Medulla oblongata (tissue), 1 donor: ENCODE results near the gene TGM5.
A peak's percentile ranks its signal among the peaks of the same experiment; 100 is the strongest.
"Not testable (repeated sequence)": the region's sequence is repeated elsewhere in the genome, so short reads cannot be mapped to it uniquely, and the experiment has no call there.

Experiments used
- DNase-seq: peaks from one replicate; pipeline ENCODE4 v3.0.0-alpha.2; 2015; ENCODE audit errors: extremely low spot score

TGM5 gene

GRCh38 chr15:43266834-43267233 lies at the start of gene TGM5:
Gene TGM5 (minus strand): TSS chr15:43266928. CDS start chr15:43266849, 79 bp downstream.
- no peak for DNase-seq

- DNase-seq: no peak
Observed at GRCh38 chr15:43314171-43314570, 47.4 kb upstream of the TGM5 start.

GRCh38 chr15:43312378-43312777 lies 45.6 kb upstream of the TGM5 start:
- DNase-seq: no peak

GRCh38 chr15:43302205-43302817 lies 35.6 kb upstream of the TGM5 start, which contains the start of gene TGM7:
Gene TGM7 (minus strand): TSS chr15:43302255.
- DNase-seq: no peak

GRCh38 chr15:43299884-43300283 lies 33.2 kb upstream of the TGM5 start:
- no peak for DNase-seq

- DNase-seq: no peak
Observed at GRCh38 chr15:43299411-43299810, 32.7 kb upstream of the TGM5 start.

GRCh38 chr15:43294091-43294706 lies 27.5 kb upstream of the TGM5 start:
- DNase-seq: no peak

- no peak for DNase-seq
Observed at GRCh38 chr15:43293432-43293831, 26.7 kb upstream of the TGM5 start.

GRCh38 chr15:43292375-43293078 lies 25.8 kb upstream of the TGM5 start:
- DNase-seq: no peak

- DNase-seq: not testable (repeated sequence)
Observed at GRCh38 chr15:43289656-43290055, 22.9 kb upstream of the TGM5 start.

GRCh38 chr15:43287254-43287653 lies 20.5 kb upstream of the TGM5 start:
- no peak for DNase-seq

GRCh38 chr15:43286074-43286473 lies 19.3 kb upstream of the TGM5 start:
- DNase-seq: no peak

GRCh38 chr15:43285609-43286037 lies 18.9 kb upstream of the TGM5 start:
- DNase-seq: peak; percentile 74

GRCh38 chr15:43283526-43283925 lies 16.8 kb upstream of the TGM5 start:
- no peak for DNase-seq

- no peak for DNase-seq
Observed at GRCh38 chr15:43281926-43282602, 15.3 kb upstream of the TGM5 start.

GRCh38 chr15:43280996-43281395 lies 14.3 kb upstream of the TGM5 start:
- DNase-seq: no peak

- DNase-seq: no peak
Observed at GRCh38 chr15:43279496-43279895, 12.8 kb upstream of the TGM5 start.

- no peak for DNase-seq
Observed at GRCh38 chr15:43278869-43279268, 12.1 kb upstream of the TGM5 start.

GRCh38 chr15:43277901-43278300 lies 11.2 kb upstream of the TGM5 start:
- peak; percentile 12 for DNase-seq

GRCh38 chr15:43277231-43277823 lies 10.6 kb upstream of the TGM5 start:
- no peak for DNase-seq

GRCh38 chr15:43276563-43277200 lies 10.0 kb upstream of the TGM5 start:
- no peak for DNase-seq
